Gastroesophageal sphincter (tissue), 4 donors: ENCODE measurements around the gene BBS7. TPM values are rescaled to one million over a fixed set of nuclear protein-coding genes. Genes with fewer than 3 reads are reported as not detected.

ENCODE experiments used
- ATAC-seq: fragments of 150-250 bp; one replicate; pipeline ENCODE4 v1.9.1; 2016; ENCODE audit warnings: mild to moderate bottlenecking, moderate library complexity
- H3K27ac ChIP-seq, 4 donors: fragments of 200-600 bp; sonication (generic) in 3 of 4; 1 replicate in 3 of 4; 2 replicates in 1 of 4; pipeline ENCODE4 v1.5.1; 2016 to 2019
- H3K27me3 ChIP-seq: fragments of 200-600 bp; sonication (generic); one replicate; pipeline ENCODE4 v1.5.1; 2019
- H3K36me3 ChIP-seq, 2 donors: fragments of 200-600 bp; sonication (generic); one replicate each; pipeline ENCODE4 v1.5.1; 2019; ENCODE audit warnings: control low read depth in 1 of 2
- H3K4me1 ChIP-seq, 3 donors: fragments of 200-600 bp; sonication (generic); 1 replicate in 2 of 3; 2 replicates in 1 of 3; pipeline ENCODE4 v1.5.1; 2016 to 2019; ENCODE audit warnings: control low read depth in 2 of 3
- H3K4me3 ChIP-seq, 2 donors: fragments of 200-600 bp; sonication (generic); one replicate each; pipeline ENCODE4 v1.5.1; 2019; ENCODE audit warnings: mild to moderate bottlenecking in 1 of 2, moderate library complexity in 1 of 2
- H3K9me3 ChIP-seq, 3 donors: fragments of 200-600 bp; sonication (generic); one replicate each; pipeline ENCODE4 v1.5.1; 2017 to 2019; ENCODE audit warnings: control low read depth in 2 of 3
- EP300 ChIP-seq: sonication (generic); formaldehyde crosslinking; IDR thresholded peaks from one replicate; pipeline ENCODE4 v1.6.1; 2017; ENCODE audit warnings: antibody characterized with exemption, mild to moderate bottlenecking
- POLR2A ChIP-seq, 2 donors: fragments of 450-650 bp; IDR thresholded peaks; one replicate each; pipeline ENCODE4 v1.6.1; 2017; ENCODE audit warnings: antibody characterized with exemption in 2 of 2, mild to moderate bottlenecking in 2 of 2, moderate library complexity in 1 of 2
- POLR2AphosphoS5 ChIP-seq: sonication (generic); formaldehyde crosslinking; IDR thresholded peaks from one replicate; pipeline ENCODE4 v1.6.1; 2017; ENCODE audit warnings: antibody characterized with exemption
- WGBS, 2 donors: methylation state at CpG; one replicate each; pipeline ENCODE4 v1.1.5; 2018; ENCODE audit warnings: low coverage in 1 of 2; 5-methylcytosine and 5-hydroxymethylcytosine counted together
- total RNA-seq, 4 donors: library from RNA; depleted of rRNA; stranded (reverse); fragments of >200 nt; gene quantifications; one replicate each; pipeline ENCODE4 v1.1.0, GENCODE V29; 2016
- TF ChIP-seq, protein P1 (sequence below), 4 experiments: fragments of 200-600 bp in 2 of 4; fragments of 450-650 bp in 2 of 4; sonication (generic) in 1 of 4; IDR thresholded peaks; one replicate each; pipeline ENCODE4 v1.5.1; 2017 to 2019; ENCODE audit warnings: antibody characterized with exemption in 4 of 4, mild to moderate bottlenecking in 2 of 4, moderate library complexity in 2 of 4

Gene BBS7
- total RNA-seq, 4 donors from 2014 or later = 13.3 to 23.1 (median 20.4) TPM

DNA sequence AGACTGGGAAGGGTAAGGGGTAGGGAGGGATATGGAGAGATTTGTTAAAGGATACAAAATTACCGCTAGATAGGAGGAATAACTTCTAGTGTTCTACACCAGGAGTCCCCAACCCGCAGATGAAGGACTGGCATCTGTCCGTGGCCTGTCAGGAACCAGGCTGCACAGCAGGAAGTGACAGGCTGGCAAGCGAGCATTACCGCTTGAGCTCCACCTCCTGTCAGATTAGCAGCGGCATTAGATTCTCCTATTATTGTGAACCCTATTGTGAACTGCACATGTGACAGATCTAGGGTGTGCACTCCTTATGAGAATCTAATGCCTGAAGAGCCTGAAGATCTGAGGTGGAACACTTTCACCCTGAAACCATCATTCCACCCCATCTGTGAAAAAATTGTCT lies 27.9 kb upstream of the BBS7 start:
- no peak for TF ChIP-seq POLR2A (IDR thresholded peaks at IDR 0.05)
- TF ChIP-seq, protein P1, sequence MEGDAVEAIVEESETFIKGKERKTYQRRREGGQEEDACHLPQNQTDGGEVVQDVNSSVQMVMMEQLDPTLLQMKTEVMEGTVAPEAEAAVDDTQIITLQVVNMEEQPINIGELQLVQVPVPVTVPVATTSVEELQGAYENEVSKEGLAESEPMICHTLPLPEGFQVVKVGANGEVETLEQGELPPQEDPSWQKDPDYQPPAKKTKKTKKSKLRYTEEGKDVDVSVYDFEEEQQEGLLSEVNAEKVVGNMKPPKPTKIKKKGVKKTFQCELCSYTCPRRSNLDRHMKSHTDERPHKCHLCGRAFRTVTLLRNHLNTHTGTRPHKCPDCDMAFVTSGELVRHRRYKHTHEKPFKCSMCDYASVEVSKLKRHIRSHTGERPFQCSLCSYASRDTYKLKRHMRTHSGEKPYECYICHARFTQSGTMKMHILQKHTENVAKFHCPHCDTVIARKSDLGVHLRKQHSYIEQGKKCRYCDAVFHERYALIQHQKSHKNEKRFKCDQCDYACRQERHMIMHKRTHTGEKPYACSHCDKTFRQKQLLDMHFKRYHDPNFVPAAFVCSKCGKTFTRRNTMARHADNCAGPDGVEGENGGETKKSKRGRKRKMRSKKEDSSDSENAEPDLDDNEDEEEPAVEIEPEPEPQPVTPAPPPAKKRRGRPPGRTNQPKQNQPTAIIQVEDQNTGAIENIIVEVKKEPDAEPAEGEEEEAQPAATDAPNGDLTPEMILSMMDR (IDR thresholded peaks at IDR 0.05) = no peak
- no peak for TF ChIP-seq POLR2AphosphoS5
- TF ChIP-seq EP300 = no peak

GRCh38 chr4:121888134-121888533 lies 17.9 kb upstream of the BBS7 start:
- no peaks in the 10 kb centered on the region for H3K27me3 ChIP-seq
- no peak overlapping the region for H3K4me3 ChIP-seq
- WGBS, 2 donors = 100% methylated on average over 1 of the region's 1 CpG
- H3K27ac ChIP-seq = no peak overlapping the region
- no peak for ATAC-seq
- H3K4me1 ChIP-seq = no peaks in the 10 kb centered on the region
- H3K36me3 ChIP-seq = no peaks in the 10 kb centered on the region
- TF ChIP-seq POLR2A (IDR thresholded peaks at IDR 0.05) (no peak), POLR2AphosphoS5 (no peak), EP300 (no peak)
- TF ChIP-seq, protein P1 (IDR thresholded peaks at IDR 0.05) = no peak
- no peaks in the 10 kb centered on the region for H3K9me3 ChIP-seq

More for the DNA sequence above, 27.9 kb upstream of the BBS7 start:
- no peaks in the 10 kb centered on the region for H3K4me1 ChIP-seq
- no peak overlapping the region for H3K27ac ChIP-seq
- no peak overlapping the region for H3K4me3 ChIP-seq
- H3K9me3 ChIP-seq = no peaks in the 10 kb centered on the region
- H3K36me3 ChIP-seq = no peaks in the 10 kb centered on the region
- WGBS, 2 donors = 79 to 86% methylated on average over 6 of the region's 6 CpGs
- no peaks in the 10 kb centered on the region for H3K27me3 ChIP-seq
- ATAC-seq = no peak

GRCh38 chr4:121885115-121885514 lies 14.8 kb upstream of the BBS7 start:
- ATAC-seq = no peak
- H3K4me3 ChIP-seq = no peak overlapping the region
- no peaks in the 10 kb centered on the region for H3K36me3 ChIP-seq
- no peaks in the 10 kb centered on the region for H3K9me3 ChIP-seq
- H3K27me3 ChIP-seq = no peaks in the 10 kb centered on the region
- TF ChIP-seq EP300 = no peak
- TF ChIP-seq POLR2A (IDR thresholded peaks at IDR 0.05) = no peak
- TF ChIP-seq, protein P1 (IDR thresholded peaks at IDR 0.05) = no peak
- no peak for TF ChIP-seq POLR2AphosphoS5
- H3K27ac ChIP-seq = no peak overlapping the region
- no peaks in the 10 kb centered on the region for H3K4me1 ChIP-seq
- WGBS, 2 donors = 91% methylated on average over 2 of the region's 2 CpGs

DNA sequence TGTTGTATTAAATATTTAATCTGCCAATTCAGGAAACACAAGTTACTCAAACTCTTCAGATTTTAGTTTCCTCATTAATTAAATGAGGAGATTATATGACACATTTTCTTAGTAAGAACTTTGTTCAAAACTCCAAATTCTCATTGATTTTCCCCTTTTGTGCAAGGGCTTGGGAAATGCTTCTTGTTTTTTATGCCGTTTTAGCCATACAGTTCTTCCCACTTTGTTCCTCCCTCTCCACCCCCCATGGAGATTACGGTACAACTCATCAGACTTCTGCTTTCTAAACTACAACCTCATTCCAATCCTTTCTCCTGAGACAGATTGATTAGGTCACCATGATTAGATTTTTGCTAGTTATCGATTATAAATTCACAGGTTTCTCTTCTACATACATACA lies 10.9 kb upstream of the BBS7 start:
- H3K36me3 ChIP-seq = no peaks in the 10 kb centered on the region
- WGBS, 2 donors = 75 to 78% methylated on average over 3 of the region's 3 CpGs
- no peak for ATAC-seq
- TF ChIP-seq POLR2AphosphoS5 = no peak
- TF ChIP-seq POLR2A (IDR thresholded peaks at IDR 0.05) = no peak
- TF ChIP-seq EP300 = no peak
- TF ChIP-seq, protein P1 (IDR thresholded peaks at IDR 0.05) = no peak
- H3K27ac ChIP-seq = no peak overlapping the region
- H3K4me3 ChIP-seq = no peak overlapping the region
- no peaks in the 10 kb centered on the region for H3K9me3 ChIP-seq
- H3K27me3 ChIP-seq = peaks cover 5% of the 10 kb centered on the region
- H3K4me1 ChIP-seq = no peaks in the 10 kb centered on the region

DNA sequence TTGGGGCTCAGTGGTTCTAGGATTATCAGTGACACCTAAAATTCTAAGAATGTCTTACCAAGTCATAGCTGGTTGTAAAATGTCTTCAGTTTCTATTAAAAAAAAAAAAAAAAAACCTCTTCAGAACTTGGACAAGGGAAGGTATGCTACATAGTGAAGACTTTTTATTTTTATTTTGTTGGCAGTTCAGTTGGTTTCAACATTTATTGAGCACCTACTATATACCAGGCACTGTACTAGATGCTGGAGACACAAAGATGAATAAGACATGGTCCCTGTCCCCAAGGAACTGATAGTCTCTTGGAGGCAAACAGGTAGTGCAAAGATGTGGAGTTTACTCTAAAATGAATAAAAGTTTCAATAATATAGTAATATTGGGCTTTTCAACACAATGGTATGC lies 8.9 kb upstream of the BBS7 start:
- Histone ChIP-seq H3K36me3 (no peaks in the 10 kb centered on the region), H3K4me1 (no peaks in the 10 kb centered on the region), H3K27me3 (peaks cover 8% of the 10 kb centered on the region), H3K9me3 (no peaks in the 10 kb centered on the region), H3K4me3 (no peak overlapping the region), H3K27ac (no peak overlapping the region)
- no peak for ATAC-seq
- no peak for TF ChIP-seq EP300
- TF ChIP-seq POLR2A (IDR thresholded peaks at IDR 0.05) = no peak
